ENCODE data around the gene STN1. TPM values are rescaled to one million over a fixed set of nuclear protein-coding genes. Genes with fewer than 3 reads are reported as not detected.
"Not testable (repeated sequence)": the region's sequence is repeated elsewhere in the genome, so short reads cannot be mapped to it uniquely, and the experiment has no call there.

The STN1 gene
- total RNA-seq, 1 experiment from 2014 or later: 20.0 TPM

DNA sequence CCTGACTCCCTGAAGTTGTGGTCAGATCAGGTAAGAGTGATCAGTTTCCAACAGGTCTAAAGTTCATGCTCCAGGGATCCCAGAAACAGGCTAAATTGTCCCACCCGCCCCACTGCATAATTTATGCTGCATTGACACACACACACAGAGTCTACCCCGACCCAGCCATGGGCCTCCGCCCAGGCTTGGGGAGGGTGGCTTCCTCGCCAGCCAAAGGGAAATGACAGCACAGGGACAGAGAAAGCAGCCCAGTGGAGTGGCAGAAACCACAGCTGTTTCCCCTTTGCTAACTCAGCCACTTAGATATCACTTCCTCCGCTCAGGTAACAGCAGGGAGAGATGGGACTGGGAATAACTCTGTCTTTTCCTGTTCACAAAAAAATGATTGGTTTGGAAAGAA, 72.0 kb downstream of the STN1 start:
- no peak for DNase-seq (ENCODE audit: low spot score)

- DNase-seq (ENCODE audit: low spot score): not testable (repeated sequence)
Observed at GRCh38 chr10:103845346-103845745, 72.6 kb downstream of the STN1 start.

DNA sequence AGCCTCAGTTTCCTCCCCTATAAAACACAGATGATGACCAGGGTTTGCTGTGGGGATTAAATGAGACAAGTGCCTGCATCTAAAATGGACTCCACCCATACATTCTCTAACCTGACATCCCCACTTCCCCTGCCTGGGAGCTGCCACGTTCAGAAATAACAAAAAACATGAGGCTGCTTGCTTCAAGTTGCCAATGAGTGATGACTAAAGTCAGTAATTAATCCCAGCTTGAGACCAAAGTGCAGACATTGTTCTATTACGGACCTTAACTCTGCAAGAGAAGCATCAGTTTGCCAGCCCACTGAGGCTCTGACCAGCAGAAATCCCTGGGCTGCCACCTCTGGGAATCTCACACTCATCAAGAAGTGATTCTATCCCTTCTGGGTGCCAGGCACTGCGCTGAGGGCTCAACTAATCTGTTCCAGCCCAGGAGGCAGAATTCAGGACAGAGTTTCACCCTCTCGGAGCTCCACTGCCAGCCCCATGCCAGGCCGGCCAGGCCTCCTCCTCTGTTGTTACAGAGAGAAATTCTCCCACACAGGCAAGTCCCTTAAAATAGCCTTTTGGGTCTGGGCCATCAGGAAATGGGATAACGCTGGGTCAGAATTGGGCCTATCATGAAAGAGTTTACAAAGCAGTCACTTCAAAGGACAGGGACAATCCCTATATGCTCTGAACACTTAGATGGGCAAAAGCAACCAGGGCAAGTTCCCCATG, 74.0 kb downstream of the STN1 start:
- no peak for DNase-seq (ENCODE audit: low spot score)

- no peak for DNase-seq (ENCODE audit: low spot score)
Observed at GRCh38 chr10:103843045-103843444, 74.9 kb downstream of the STN1 start.

DNA sequence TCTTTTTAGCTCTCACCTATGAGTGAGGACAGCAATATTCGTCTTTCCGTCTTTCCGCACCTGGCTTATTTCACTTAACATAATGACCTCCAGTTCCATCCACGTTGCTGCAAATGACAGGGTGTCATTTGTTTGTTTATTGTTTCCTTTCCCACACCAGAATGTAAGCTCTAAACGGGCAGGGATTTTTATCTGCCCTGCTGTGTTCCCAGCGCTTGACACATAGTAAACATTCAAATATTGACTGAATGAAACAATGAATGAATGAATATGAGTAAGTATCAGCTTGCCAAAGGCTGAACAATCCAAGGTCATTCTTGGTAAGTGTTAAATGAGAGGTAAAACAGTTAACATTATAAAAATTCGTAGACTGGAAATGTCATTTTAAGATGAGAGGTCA, 75.4 kb downstream of the STN1 start:
- no peak for DNase-seq (ENCODE audit: low spot score)

DNA sequence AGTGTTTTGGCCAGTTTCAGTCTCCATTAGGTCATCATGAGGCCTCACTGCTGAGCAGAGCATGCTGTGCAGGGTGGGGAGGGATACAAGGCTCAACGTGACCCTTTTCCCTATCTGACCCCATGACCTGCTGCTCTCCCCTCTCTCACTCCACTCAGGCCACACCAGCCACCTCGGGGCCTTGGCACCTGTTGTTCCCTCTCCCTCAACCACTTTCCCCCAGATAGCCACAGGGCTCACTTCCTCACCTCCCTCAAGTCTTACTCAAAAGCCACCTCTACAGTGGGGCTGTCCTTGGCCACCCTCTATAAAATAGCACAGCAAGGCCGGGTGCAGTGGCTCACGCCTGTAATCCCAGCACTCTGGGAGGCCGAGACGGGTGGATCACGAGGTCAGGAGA, 76.5 kb downstream of the STN1 start:
- DNase-seq (ENCODE audit: low spot score): no peak

GRCh38 chr10:103840740-103841070, 77.3 kb downstream of the STN1 start:
- no peak for DNase-seq (ENCODE audit: low spot score)

- DNase-seq (ENCODE audit: low spot score): no peak
Observed at GRCh38 chr10:103839872-103840739, 77.9 kb downstream of the STN1 start.

DNA sequence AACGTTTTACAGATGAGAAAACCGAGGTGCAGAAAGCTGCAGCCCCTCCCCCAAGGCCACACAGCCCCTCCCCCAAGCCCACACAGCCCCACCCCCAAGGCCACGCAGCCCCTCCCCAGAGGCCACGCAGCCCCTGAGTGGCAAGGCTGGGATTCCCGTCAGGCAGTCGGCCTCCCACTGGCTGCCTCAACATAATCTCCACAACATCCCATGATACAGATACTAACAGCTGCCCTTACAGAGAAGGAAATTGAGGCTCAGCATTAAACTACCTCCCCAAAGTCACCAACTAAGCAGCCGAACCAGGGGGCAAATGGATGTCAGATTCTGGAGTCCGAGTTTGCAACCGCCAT, 78.5 kb downstream of the STN1 start:
- DNase-seq (ENCODE audit: low spot score): no peak

DNA sequence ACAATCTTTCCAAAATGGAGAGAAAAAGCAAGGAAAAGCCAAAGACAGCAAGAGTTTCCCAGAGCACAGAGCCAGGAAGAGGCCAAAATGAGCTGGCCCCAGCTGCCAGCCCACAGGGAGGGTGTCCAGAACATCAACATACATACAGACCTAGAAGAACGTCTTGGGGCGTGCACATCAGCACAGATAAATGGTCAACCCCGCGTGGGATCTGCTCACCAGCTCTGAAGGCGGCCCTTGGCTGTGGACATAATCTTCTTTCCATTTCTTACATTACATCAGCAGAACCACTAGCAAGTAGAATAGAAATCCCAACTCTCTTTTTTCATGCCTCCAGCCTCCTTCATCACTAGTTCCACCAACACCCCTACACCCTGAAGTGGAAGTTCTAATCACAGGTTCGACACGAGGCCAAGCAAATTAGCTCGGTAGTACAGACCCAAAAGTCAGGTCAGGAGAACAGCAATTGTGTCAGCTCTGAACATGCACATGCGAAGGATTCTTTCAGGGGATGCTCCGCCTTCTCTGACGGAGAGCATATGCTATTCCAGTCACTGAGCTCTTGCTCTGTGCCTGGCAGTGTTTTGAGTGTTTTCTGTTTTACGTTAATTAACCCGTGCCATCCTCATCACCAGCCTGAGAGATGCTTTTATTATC, 79.0 kb downstream of the STN1 start:
- DNase-seq (ENCODE audit: low spot score): no peak

- no peak for DNase-seq (ENCODE audit: low spot score)
Observed at GRCh38 chr10:103838070-103838395, 80.0 kb downstream of the STN1 start.

- no peak for DNase-seq (ENCODE audit: low spot score)
Observed at GRCh38 chr10:103837370-103838069, 80.5 kb downstream of the STN1 start.

DNA sequence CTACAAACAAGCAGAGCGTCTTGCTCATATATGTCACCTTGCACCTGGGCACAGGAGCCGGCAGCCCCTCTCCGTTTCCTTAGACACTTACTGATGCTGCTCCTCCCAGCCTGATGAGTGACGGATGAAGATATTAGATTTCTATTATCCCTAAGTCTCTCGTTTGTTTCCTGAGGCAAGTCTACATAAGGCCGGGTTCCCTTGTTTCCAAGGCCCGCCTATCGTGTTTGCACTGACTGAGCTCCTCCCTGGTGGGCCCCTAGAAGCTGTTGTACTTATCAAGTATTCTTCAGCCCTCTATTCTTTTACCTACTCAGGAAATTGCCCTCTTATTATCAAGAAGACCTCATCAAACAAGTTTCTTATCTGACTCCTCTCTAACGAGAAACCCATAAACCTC, 81.1 kb downstream of the STN1 start:
- no peak for DNase-seq (ENCODE audit: low spot score)

DNA sequence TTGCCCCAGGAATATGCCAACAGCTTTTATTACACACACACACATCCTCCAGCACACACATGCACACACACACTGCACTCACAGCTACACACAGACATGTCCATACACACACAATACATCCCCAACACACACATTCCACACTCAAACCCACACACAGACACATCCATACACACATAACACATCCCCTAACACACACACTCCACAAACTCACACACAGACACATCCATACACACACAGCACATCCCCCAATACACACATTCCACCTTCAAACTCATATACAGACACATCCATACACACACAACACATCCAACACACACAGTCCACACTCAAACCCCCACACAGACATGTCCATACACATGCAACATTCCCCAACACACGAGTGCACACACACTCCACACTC, 81.7 kb downstream of the STN1 start:
- DNase-seq (ENCODE audit: low spot score): no peak

- DNase-seq (ENCODE audit: low spot score): no peak
Observed at GRCh38 chr10:103835096-103836050, 82.6 kb downstream of the STN1 start.

DNA sequence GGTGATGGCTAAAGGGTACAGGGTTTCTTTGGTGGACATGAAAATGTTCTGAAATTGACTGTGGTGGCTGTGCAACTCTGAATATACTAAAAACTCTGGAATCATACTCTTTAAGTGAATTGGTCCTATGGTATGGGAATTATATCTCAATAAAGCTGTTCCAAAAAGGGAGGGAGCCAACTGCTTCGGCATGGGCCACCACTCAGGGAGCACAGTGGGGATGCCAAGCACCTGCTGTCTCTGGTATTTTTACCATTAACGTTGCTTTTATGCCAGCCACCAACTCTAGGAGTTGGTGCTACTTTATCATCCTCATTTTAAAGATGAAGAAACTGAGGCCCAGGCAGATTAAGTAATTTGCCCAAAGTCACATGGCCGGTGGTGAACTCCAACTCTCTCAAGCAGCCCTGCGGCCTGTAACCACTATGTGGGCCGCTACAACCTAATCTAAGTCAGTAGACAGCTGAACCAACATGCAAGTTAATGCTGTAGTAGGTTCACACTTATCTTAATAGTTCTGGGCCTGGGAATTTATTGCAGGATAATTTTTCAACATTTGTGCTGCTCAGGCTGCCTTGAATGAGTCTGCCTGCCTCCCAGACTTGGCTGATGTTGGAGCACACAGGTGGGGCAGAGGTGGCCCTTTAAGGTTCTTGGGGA, 83.4 kb downstream of the STN1 start:
- DNase-seq (ENCODE audit: low spot score): no peak

DNA sequence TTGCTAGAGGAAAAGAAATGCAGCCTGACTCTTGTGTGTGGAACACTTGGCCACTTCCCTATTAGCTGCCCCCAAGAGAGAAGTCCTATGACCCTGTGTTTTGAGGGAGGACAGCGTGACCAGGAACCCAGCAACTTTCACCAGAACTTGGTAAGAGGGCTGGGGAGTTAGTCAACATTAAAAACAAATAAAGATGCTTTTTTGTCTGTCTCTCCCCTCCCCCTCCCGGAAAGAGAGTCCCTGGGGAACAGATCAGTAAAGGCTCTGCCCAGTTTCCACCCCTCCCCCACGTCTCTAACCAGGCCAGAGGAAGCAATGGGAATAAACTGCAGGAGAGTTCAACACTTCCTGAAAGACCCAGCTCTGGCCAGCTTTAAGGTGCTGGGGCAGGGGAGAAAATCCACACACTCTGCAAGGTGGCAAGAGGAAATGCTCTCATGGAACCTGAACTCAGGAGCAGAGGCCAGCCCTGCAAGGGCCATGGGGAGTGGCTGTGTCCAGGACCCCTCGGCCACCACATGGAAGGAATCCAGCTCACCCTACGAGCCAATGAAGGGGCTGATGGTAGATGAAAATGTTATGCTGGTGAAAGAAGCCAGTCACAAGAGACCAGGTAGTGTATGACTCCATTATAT, 84.1 kb downstream of the STN1 start:
- peak; percentile 82 for DNase-seq (ENCODE audit: low spot score)

GRCh38 chr10:103832806-103833205, 85.2 kb downstream of the STN1 start:
- no peak for DNase-seq (ENCODE audit: low spot score)

Measured in HT-29 (cell line).